Medulla oblongata (tissue), 1 donor: ENCODE results near the gene CCDC187.

Experiments
- DNase-seq: peaks from one replicate; pipeline ENCODE4 v3.0.0-alpha.2; 2015; ENCODE audit errors: extremely low spot score

The CCDC187 gene

DNA sequence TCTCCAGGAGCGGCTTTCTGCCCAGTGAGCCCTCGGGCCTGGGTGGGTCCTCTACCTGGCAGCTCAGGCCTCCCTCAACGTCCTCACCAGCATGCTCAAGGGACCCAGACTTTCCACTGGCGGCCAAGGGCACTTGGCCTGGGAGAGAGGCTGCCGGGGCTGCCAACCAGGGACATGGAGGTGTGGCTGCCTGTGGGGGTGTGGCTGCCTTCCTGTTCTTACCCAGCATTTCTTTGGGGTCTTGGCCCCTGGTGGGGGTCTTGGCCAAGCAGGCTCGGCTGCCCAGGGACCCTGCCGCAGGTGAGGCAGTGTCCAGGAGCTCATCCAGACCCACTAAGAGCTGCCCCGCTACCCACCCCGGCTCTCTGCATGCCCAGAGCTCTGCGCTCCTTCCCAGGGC, 51.0 kb downstream of the CCDC187 start:
- DNase-seq = no peak

GRCh38 chr9:136252281-136252680, 51.6 kb downstream of the CCDC187 start:
- DNase-seq = no peak

- no peak for DNase-seq
Measured at GRCh38 chr9:136251264-136252115, 52.4 kb downstream of the CCDC187 start.

GRCh38 chr9:136250676-136251075, 53.2 kb downstream of the CCDC187 start:
- DNase-seq = no peak

DNA sequence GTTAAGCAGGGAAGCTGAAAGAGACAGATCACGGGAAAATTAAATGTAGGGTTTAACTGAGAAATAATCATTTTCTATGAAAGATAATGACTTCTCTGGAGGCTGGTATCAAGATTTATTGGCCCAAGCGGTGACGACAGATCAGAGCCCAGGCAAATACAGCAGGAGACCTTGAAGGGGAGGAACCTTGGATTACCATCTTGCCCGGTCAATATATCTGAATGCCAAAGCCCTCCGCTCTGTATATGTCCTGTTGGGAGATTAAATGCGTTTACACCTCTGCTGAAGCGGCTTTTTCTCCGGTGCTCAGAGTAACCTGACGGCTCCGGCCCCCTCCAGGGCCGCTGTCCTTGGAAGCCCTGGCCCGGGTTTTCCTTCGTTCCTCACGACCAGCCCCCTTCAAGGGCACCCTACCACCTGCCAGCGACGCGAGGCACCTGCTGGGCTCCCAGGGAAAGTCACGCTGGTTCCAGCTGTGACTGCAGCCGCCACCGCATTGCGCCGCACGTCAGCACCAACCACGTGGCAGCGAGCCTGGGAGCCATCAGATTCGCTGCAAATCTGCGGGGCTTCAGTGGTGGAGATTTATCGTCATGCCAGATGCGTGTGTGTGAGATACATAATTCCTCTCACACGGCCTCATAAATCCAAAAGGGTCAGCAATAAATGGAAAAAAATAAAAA, 53.9 kb downstream of the CCDC187 start:
- no peak for DNase-seq

GRCh38 chr9:136248951-136249876, 54.7 kb downstream of the CCDC187 start:
- no peak for DNase-seq

- no peak for DNase-seq
Measured at GRCh38 chr9:136247947-136248637, 55.8 kb downstream of the CCDC187 start.

DNA sequence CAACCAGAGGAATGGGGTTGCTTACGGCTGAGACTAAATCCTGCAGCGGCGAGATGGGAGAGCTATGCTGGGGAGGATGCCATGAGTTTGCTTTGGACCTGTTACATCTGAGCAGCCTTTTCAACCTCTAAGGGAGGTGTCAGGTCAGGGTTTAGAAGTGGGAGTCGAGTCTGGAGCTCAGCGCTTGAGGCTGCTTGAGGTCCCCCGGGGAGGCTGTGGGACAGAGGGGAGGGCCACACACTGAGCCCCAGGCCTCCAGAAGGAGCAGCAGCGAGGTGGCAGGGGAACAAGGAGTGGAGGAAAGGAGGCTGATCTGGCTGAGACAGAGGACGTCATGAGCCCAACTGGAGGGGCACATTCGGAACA, 56.4 kb downstream of the CCDC187 start:
- no peak for DNase-seq

GRCh38 chr9:136246849-136247550, 56.9 kb downstream of the CCDC187 start:
- no peak for DNase-seq

- peak; percentile 79 for DNase-seq
Measured at GRCh38 chr9:136245219-136246150, 58.4 kb downstream of the CCDC187 start, which contains the start of gene QSOX2. QSOX2 (minus strand) TSS chr9:136245812; CDS start chr9:136245803, 9 bp downstream.

DNA sequence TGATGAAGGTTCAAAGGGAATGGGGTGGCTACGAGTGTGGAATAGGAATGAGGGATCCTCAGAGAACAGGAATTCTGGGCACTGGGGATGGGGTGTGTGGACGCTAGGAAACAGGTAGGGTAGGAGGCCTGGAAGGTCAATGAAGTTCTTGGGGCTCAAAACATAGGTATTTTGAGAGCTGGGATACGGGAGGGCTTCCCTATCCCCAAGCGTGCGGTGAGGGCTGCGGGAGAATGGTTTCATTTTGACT, 59.0 kb downstream of the CCDC187 start:
- no peak for DNase-seq

GRCh38 chr9:136244122-136244968, 59.5 kb downstream of the CCDC187 start:
- no peak for DNase-seq

GRCh38 chr9:136243631-136244030, 60.3 kb downstream of the CCDC187 start:
- DNase-seq = no peak

- DNase-seq = no peak
Measured at GRCh38 chr9:136242918-136243525, 60.9 kb downstream of the CCDC187 start.

- no peak for DNase-seq
Measured at GRCh38 chr9:136242248-136242647, 61.6 kb downstream of the CCDC187 start.

- no peak for DNase-seq
Measured at GRCh38 chr9:136241542-136241941, 62.4 kb downstream of the CCDC187 start.

- no peak for DNase-seq
Measured at GRCh38 chr9:136240941-136241340, 63.0 kb downstream of the CCDC187 start.

- no peak for DNase-seq
Measured at GRCh38 chr9:136239983-136240330, 63.9 kb downstream of the CCDC187 start.
